IMR-90 (cell line): ENCODE measurements around the gene CCNA2. TPM values are rescaled to one million over a fixed set of nuclear protein-coding genes. Genes with fewer than 3 reads are reported as not detected.

Source experiments
- ATAC-seq: fragments of 200-7000 bp; cut with Tn5 transposase; 2 replicates; pipeline ENCODE4 v1.9.1; 2020; ENCODE audit warnings: low read depth, mild to moderate bottlenecking, moderate library complexity
- BruUV-seq: library from RNA; stranded (reverse); fragments of 400-500 nt; replicated peaks from 2 replicates; lab custom pipeline; 2021; lab: Mats Ljungman, UMichigan
- CTCF ChIA-PET: fragments of 300-600 bp; formaldehyde crosslinking; extraction: SDS; loops from one replicate; lab custom pipeline; 2021; ENCODE audit warnings: antibody characterized with exemption; lab: Yijun Ruan, JAX
- POLR2A ChIA-PET: fragments of 300-600 bp; sonication (Branson Sonifier 250); formaldehyde crosslinking; loops from one replicate; lab custom pipeline; 2022; ENCODE audit warnings: antibody characterized with exemption; ENCODE audit not compliant: unreplicated experiment; lab: Charles Lee
- DNase-seq: peaks from one replicate; pipeline ENCODE4 v3.0.0; 2013
- H2AFZ ChIP-seq: replicated peaks from 2 replicates; pipeline ENCODE3; 2013; ENCODE audit warnings: low read length, mild to moderate bottlenecking; ENCODE audit not compliant: poor library complexity
- H2AK5ac ChIP-seq: 2 replicates; pipeline ENCODE4 v1.6.1; 2013; ENCODE audit warnings: low read depth, low read length, inconsistent platforms
- H2AK9ac ChIP-seq: replicated peaks from 2 replicates; pipeline ENCODE3; 2013; ENCODE audit warnings: mild to moderate bottlenecking, low read depth, low read length, moderate library complexity; ENCODE audit not compliant: poor library complexity
- H2BK120ac ChIP-seq: 2 replicates; pipeline ENCODE4 v1.6.1; 2013; ENCODE audit warnings: low read depth, low read length, inconsistent platforms
- H2BK15ac ChIP-seq: 3 replicates; pipeline ENCODE4 v1.6.1; 2013; ENCODE audit warnings: low read depth, low read length, inconsistent platforms
- H2BK20ac ChIP-seq: 2 replicates; pipeline ENCODE4 v1.6.1; 2013; ENCODE audit warnings: low read depth, mild to moderate bottlenecking, inconsistent platforms, low read length, moderate library complexity
- H2BK5ac ChIP-seq: 2 replicates; pipeline ENCODE4 v1.6.1; 2013; ENCODE audit warnings: mild to moderate bottlenecking, low read depth, low read length, inconsistent platforms; ENCODE audit not compliant: poor library complexity, severe bottlenecking
- H3K14ac ChIP-seq: replicated peaks from 2 replicates; pipeline ENCODE4 v1.6.1; 2013; ENCODE audit warnings: low read depth, low read length, inconsistent platforms
- H3K18ac ChIP-seq: 2 replicates; pipeline ENCODE4 v1.6.1; 2013; ENCODE audit warnings: low read depth, low read length, control low read depth
- H3K23ac ChIP-seq: 2 replicates; pipeline ENCODE4 v1.6.1; 2013; ENCODE audit warnings: low read depth, low read length, inconsistent platforms
- H3K27ac ChIP-seq: 2 replicates; pipeline ENCODE4 v1.5.1; 2013; ENCODE audit warnings: mild to moderate bottlenecking, control low read depth, low read length; ENCODE audit not compliant: insufficient read depth
- H3K27me3 ChIP-seq: 2 replicates; pipeline ENCODE4 v1.6.1; 2013; ENCODE audit warnings: low read length; ENCODE audit not compliant: control insufficient read depth, insufficient read depth
- H3K36me3 ChIP-seq: 2 replicates; pipeline ENCODE4 v1.6.1; 2013; ENCODE audit warnings: low read length, mixed read lengths; ENCODE audit not compliant: control insufficient read depth, insufficient read depth
- H3K4ac ChIP-seq: 2 replicates; pipeline ENCODE4 v1.6.1; 2013; ENCODE audit warnings: low read depth, low read length, inconsistent platforms
- H3K4me1 ChIP-seq: 2 replicates; pipeline ENCODE4 v1.6.1; 2013; ENCODE audit warnings: low read length, mixed read lengths; ENCODE audit not compliant: control insufficient read depth, insufficient read depth
- H3K4me2 ChIP-seq: 2 replicates; pipeline ENCODE4 v1.6.1; 2013; ENCODE audit warnings: low read depth, mild to moderate bottlenecking, control low read depth, low read length, moderate library complexity
- H3K4me3 ChIP-seq: 2 replicates; pipeline ENCODE4 v1.5.1; 2013; ENCODE audit warnings: low read depth, mild to moderate bottlenecking, control low read depth, low read length, moderate library complexity; ENCODE audit not compliant: insufficient read depth
- H3K56ac ChIP-seq: 2 replicates; pipeline ENCODE4 v1.6.1; 2013; ENCODE audit warnings: low read length, inconsistent platforms; ENCODE audit not compliant: insufficient read depth; ENCODE audit errors: extremely low read depth
- H3K79me1 ChIP-seq, 2 experiments: 2 replicates each; pipeline ENCODE4 v1.6.1; 2013; ENCODE audit warnings: low read length in 2 of 2, inconsistent platforms in 1 of 2, low read depth in 1 of 2
- H3K9ac ChIP-seq: 2 replicates; pipeline ENCODE4 v1.6.1; 2013; ENCODE audit warnings: low read depth, low read length, control low read depth
- H3K9me1 ChIP-seq: 2 replicates; pipeline ENCODE4 v1.6.1; 2013; ENCODE audit warnings: low read length, inconsistent platforms; ENCODE audit not compliant: insufficient read depth
- H3K9me3 ChIP-seq: 2 replicates; pipeline ENCODE4 v1.6.1; 2013; ENCODE audit warnings: low read length; ENCODE audit not compliant: control insufficient read depth, insufficient read depth
- H4K20me1 ChIP-seq: 2 replicates; pipeline ENCODE4 v1.6.1; 2013; ENCODE audit warnings: low read length, inconsistent platforms; ENCODE audit not compliant: insufficient read depth
- H4K5ac ChIP-seq: 2 replicates; pipeline ENCODE4 v1.6.1; 2013; ENCODE audit warnings: mild to moderate bottlenecking, low read depth, low read length, control low read depth
- H4K8ac ChIP-seq, 2 experiments: 2 replicates each; pipeline ENCODE4 v1.6.1; 2013; ENCODE audit warnings: low read depth in 2 of 2, low read length in 2 of 2, control low read depth in 1 of 2, inconsistent platforms in 1 of 2
- H4K91ac ChIP-seq: 2 replicates; pipeline ENCODE4 v1.6.1; 2013; ENCODE audit warnings: low read depth, low read length, inconsistent platforms; ENCODE audit not compliant: insufficient read depth
- BHLHE40 ChIP-seq: fragments of 150-350 bp; IDR thresholded peaks from 2 replicates; pipeline ENCODE4 v1.6.1; 2016; ENCODE audit warnings: mild to moderate bottlenecking, low read depth, low read length
- CEBPB ChIP-seq: IDR thresholded peaks from 2 replicates; pipeline ENCODE4 v1.6.1; 2012; ENCODE audit warnings: low read depth, low read length, improper control_type of control experiment
- CHD1 ChIP-seq: IDR thresholded peaks from 2 replicates; pipeline ENCODE4 v1.6.1; 2012; ENCODE audit warnings: low read depth, low read length, improper control_type of control experiment
- CTCF ChIP-seq: conservative IDR thresholded peaks from 2 replicates; pipeline ENCODE4 v1.5.1; 2012; ENCODE audit warnings: mild to moderate bottlenecking, low read depth, low read length, improper control_type of control experiment
- ELK1 ChIP-seq: fragments of 150-350 bp; IDR thresholded peaks from 2 replicates; pipeline ENCODE4 v1.6.1; 2016; ENCODE audit warnings: low read depth, mild to moderate bottlenecking, low read length, moderate library complexity, borderline replicate concordance
- FOS ChIP-seq: fragments of 150-350 bp; IDR thresholded peaks from 2 replicates; pipeline ENCODE4 v1.6.1; 2016; ENCODE audit warnings: low read depth, low read length
- MAFK ChIP-seq: IDR thresholded peaks from 2 replicates; pipeline ENCODE4 v1.6.1; 2012; ENCODE audit warnings: low read depth, low read length, improper control_type of control experiment
- MAZ ChIP-seq: IDR thresholded peaks from 2 replicates; pipeline ENCODE4 v1.6.1; 2012; ENCODE audit warnings: low read depth, mild to moderate bottlenecking, low read length, improper control_type of control experiment, moderate library complexity, borderline replicate concordance
- MXI1 ChIP-seq: IDR thresholded peaks from 2 replicates; pipeline ENCODE4 v1.6.1; 2012; ENCODE audit warnings: low read depth, mild to moderate bottlenecking, low read length, moderate library complexity, borderline replicate concordance
- NFE2L2 ChIP-seq: fragments of 150-350 bp; IDR thresholded peaks from 2 replicates; pipeline ENCODE4 v1.6.1; 2016; ENCODE audit warnings: low read depth, mild to moderate bottlenecking, low read length
- POLR2A ChIP-seq: IDR thresholded peaks from 2 replicates; pipeline ENCODE4 v1.6.1; 2012; ENCODE audit warnings: mild to moderate bottlenecking, low read depth, low read length
- RAD21 ChIP-seq: IDR thresholded peaks from 2 replicates; pipeline ENCODE4 v1.6.1; 2012; ENCODE audit warnings: low read length, improper control_type of control experiment
- RCOR1 ChIP-seq: IDR thresholded peaks from 2 replicates; pipeline ENCODE4 v1.6.1; 2012; ENCODE audit warnings: mild to moderate bottlenecking, low read length, improper control_type of control experiment; ENCODE audit not compliant: insufficient replicate concordance
- RFX5 ChIP-seq: IDR thresholded peaks from 2 replicates; pipeline ENCODE4 v1.8.0; 2012; ENCODE audit warnings: low read depth, mild to moderate bottlenecking, low read length, moderate library complexity
- SMC3 ChIP-seq: fragments of 150-350 bp; IDR thresholded peaks from 2 replicates; pipeline ENCODE4 v1.6.1; 2016; ENCODE audit warnings: low read depth, mild to moderate bottlenecking, antibody characterized with exemption, low read length, moderate library complexity
- WGBS, 2 experiments: methylation state at CpG; one replicate each; pipeline versions ENCODE4 v1.1.5 to v1.1.7; 2013; ENCODE audit warnings: missing lambda C conversion rate in 2 of 2; ENCODE audit not compliant: insufficient read length in 1 of 2; ENCODE audit errors: extremely low coverage in 2 of 2; 5-methylcytosine and 5-hydroxymethylcytosine counted together
- dilution Hi-C: fragments of 300-500 bp; cut with HindIII; formaldehyde crosslinking; loops from one replicate; pipeline ENCODE4 v1.14.3; 2018; ENCODE audit warnings: low sequenced_read_pairs; ENCODE audit not compliant: unreplicated experiment
- in situ Hi-C: fragments of 300-500 bp; cut with MboI; formaldehyde crosslinking; loops from 3 replicates; pipeline ENCODE4 v1.14.3; 2019; ENCODE audit warnings: low sequenced_read_pairs, inconsistent platforms, mixed read lengths
- intact Hi-C: fragments of 100-400 bp; cut with micrococcal nuclease; formaldehyde crosslinking; loops from 2 replicates; pipeline ENCODE4 v1.10.0; 2022
- polyA plus RNA-seq, 3 experiments: library from polyadenylated mRNA; depleted of rRNA; stranded (reverse); fragments of >200 nt; gene quantifications; 2 replicates each; pipeline ENCODE4 v1.2.3, GENCODE V29; 2012; ENCODE audit warnings: low replicate concordance in 1 of 3
- total RNA-seq: library from RNA; depleted of rRNA; stranded (reverse); fragments of >200 nt; gene quantifications from 2 replicates; pipeline ENCODE4 v1.2.3, GENCODE V29; 2012
- TF ChIP-seq, protein P1 (sequence below): fragments of 150-350 bp; IDR thresholded peaks from 2 replicates; pipeline ENCODE4 v1.6.1; 2017; ENCODE audit warnings: mild to moderate bottlenecking, antibody characterized with exemption, low read length, low read depth

CCNA2 gene
- total and polyA plus RNA-seq, 2 of the 4 experiments (the other 2 are of a cell fraction) = 22.8 to 54.3 TPM

- 0% methylated on average over 2 of the region's 4 CpGs; no CpG with 5 or more reads in 1 of the 2 experiments for WGBS, 2 experiments
- ATAC-seq = no peak
- in situ Hi-C loops = loop anchor here (10.0 kb wide), 1 partner anchor 117 kb away; no protein-coding TSS in a partner anchor
Observed at GRCh38 chr4:121801715-121802075, 22.0 kb downstream of the CCNA2 start.

More at GRCh38 chr4:121801715-121802075, 22.0 kb downstream of the CCNA2 start:
- H3K18ac ChIP-seq = no peak overlapping the region
- H3K4me1 ChIP-seq = no peaks in the 10 kb centered on the region
- H3K4me2 ChIP-seq = peak overlapping the region; percentile 83
- H3K79me1 ChIP-seq = peaks cover 14 to 18% of the 10 kb centered on the region in 2 experiments
- BruUV-seq = no TSS peak
- no peak overlapping the region for H2AK9ac ChIP-seq
- CTCF ChIA-PET = no interaction called here
- TF ChIP-seq CHD1 (no peak), BHLHE40 (no peak), CTCF (no peak), RCOR1 (no peak), NFE2L2 (no peak), RAD21 (no peak), MXI1 (no peak), MAZ (no peak), SMC3 (no peak), RFX5 (no peak), POLR2A (no peak), ELK1 (no peak), CEBPB (no peak), FOS (no peak), MAFK (no peak)
- TF ChIP-seq, protein P1, sequence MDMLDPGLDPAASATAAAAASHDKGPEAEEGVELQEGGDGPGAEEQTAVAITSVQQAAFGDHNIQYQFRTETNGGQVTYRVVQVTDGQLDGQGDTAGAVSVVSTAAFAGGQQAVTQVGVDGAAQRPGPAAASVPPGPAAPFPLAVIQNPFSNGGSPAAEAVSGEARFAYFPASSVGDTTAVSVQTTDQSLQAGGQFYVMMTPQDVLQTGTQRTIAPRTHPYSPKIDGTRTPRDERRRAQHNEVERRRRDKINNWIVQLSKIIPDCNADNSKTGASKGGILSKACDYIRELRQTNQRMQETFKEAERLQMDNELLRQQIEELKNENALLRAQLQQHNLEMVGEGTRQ = no peak
- H3K4ac ChIP-seq = peak overlapping the region; percentile 92
- no peak overlapping the region for H2AK5ac ChIP-seq
- peak overlapping the region; percentile 16 for H2BK5ac ChIP-seq
- H2BK15ac ChIP-seq = no peak overlapping the region
- intact Hi-C loops = loop anchor here (5.0 kb wide), 1 partner anchor 119 kb away; no protein-coding TSS in a partner anchor
- no peak overlapping the region for H2AFZ ChIP-seq
- H3K27me3 ChIP-seq = no peaks in the 10 kb centered on the region
- no peak overlapping the region; the same call in 1 of the 2 replicates for H3K27ac ChIP-seq
- H3K9ac ChIP-seq = peak overlapping the region; percentile 94
- dilution Hi-C loops = no loop called here
- peak overlapping the region; percentile 50; the same call in 1 of the 2 replicates for H3K14ac ChIP-seq
- peak overlapping the region; percentile 67 for H3K4me3 ChIP-seq
- peak overlapping the region; percentile 93 to 99 for H4K8ac ChIP-seq
- no peaks in the 10 kb centered on the region for H3K9me3 ChIP-seq
- peak overlapping the region; percentile 86; the same call in 1 of the 2 replicates for H4K91ac ChIP-seq
- peaks cover 10% of the 10 kb centered on the region for H3K36me3 ChIP-seq
- POLR2A ChIA-PET = no interaction called here
- H2BK120ac ChIP-seq = peak overlapping the region; percentile 22; the same call in 1 of the 2 replicates
- no peaks in the 10 kb centered on the region for H4K20me1 ChIP-seq
- no peak for DNase-seq
- peak overlapping the region; percentile 91; the same call in 1 of the 2 replicates for H3K23ac ChIP-seq
- no peak overlapping the region for H4K5ac ChIP-seq
- H2BK20ac ChIP-seq = no peak overlapping the region
- 0 out of 2 replicates have a peak, but pooled peaks cover 2% of the 10 kb centered on the region for H3K9me1 ChIP-seq
- H3K56ac ChIP-seq = peak overlapping the region; percentile 89
